Endothelial cell of umbilical vein (primary cell): ENCODE results near the gene SLIT2.

Experiments used
- GATA2 ChIP-seq: IDR thresholded peaks from 2 replicates; pipeline ENCODE4 v1.7.0; 2011; ENCODE audit warnings: low read depth, mild to moderate bottlenecking, moderate library complexity, mixed read lengths, low read length; ENCODE audit not compliant: insufficient read length, insufficient read depth
- POLR2A ChIP-seq: IDR thresholded peaks from 2 replicates; pipeline ENCODE4 v1.6.1; 2012; ENCODE audit warnings: low read depth, mild to moderate bottlenecking, control low read depth, low read length
- POLR2AphosphoS5 ChIP-seq: IDR thresholded peaks from 2 replicates; pipeline ENCODE4 v1.6.1; 2012; ENCODE audit warnings: low read depth, mild to moderate bottlenecking, control low read depth, low read length, moderate library complexity; ENCODE audit not compliant: insufficient read depth
- TF ChIP-seq, protein P1 (sequence below): IDR thresholded peaks from 2 replicates; pipeline ENCODE4 v1.6.1; 2011; ENCODE audit not compliant: insufficient read depth, insufficient read length
- TF ChIP-seq, protein P2 (sequence below), 2 donors: IDR thresholded peaks; 1 replicate in 1 of 2; 2 replicates in 1 of 2; pipeline ENCODE4 v1.5.1; 2011; ENCODE audit warnings: low read length in 2 of 2, mild to moderate bottlenecking in 2 of 2, moderate library complexity in 2 of 2, control low read depth in 1 of 2, inconsistent platforms in 1 of 2, low read depth in 1 of 2; ENCODE audit not compliant: insufficient read depth in 1 of 2; ENCODE audit errors: extremely low read depth in 1 of 2

- TF ChIP-seq, protein P1, sequence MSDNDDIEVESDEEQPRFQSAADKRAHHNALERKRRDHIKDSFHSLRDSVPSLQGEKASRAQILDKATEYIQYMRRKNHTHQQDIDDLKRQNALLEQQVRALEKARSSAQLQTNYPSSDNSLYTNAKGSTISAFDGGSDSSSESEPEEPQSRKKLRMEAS = no peak
- TF ChIP-seq GATA2 = no peak
- TF ChIP-seq POLR2AphosphoS5 = no peak
- TF ChIP-seq, protein P2, sequence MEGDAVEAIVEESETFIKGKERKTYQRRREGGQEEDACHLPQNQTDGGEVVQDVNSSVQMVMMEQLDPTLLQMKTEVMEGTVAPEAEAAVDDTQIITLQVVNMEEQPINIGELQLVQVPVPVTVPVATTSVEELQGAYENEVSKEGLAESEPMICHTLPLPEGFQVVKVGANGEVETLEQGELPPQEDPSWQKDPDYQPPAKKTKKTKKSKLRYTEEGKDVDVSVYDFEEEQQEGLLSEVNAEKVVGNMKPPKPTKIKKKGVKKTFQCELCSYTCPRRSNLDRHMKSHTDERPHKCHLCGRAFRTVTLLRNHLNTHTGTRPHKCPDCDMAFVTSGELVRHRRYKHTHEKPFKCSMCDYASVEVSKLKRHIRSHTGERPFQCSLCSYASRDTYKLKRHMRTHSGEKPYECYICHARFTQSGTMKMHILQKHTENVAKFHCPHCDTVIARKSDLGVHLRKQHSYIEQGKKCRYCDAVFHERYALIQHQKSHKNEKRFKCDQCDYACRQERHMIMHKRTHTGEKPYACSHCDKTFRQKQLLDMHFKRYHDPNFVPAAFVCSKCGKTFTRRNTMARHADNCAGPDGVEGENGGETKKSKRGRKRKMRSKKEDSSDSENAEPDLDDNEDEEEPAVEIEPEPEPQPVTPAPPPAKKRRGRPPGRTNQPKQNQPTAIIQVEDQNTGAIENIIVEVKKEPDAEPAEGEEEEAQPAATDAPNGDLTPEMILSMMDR (IDR thresholded peaks at IDR 0.05; ENCODE audit: extremely low read depth in 1 of 2, insufficient read depth in 1 of 2, low read depth in 1 of 2, low read length in 2 of 2) = peak; percentile 35 to 55
- TF ChIP-seq POLR2A = no peak
Observed at GRCh38 chr4:20249333-20249732, 2.4 kb upstream of the SLIT2 start.
